ENCODE measurements around the gene KRTAP9-2. TPM values are rescaled to one million over a fixed set of nuclear protein-coding genes. Genes with fewer than 3 reads are reported as not detected.

Gene KRTAP9-2
- total RNA-seq, 1 experiment from 2014 or later, result not detected

DNA sequence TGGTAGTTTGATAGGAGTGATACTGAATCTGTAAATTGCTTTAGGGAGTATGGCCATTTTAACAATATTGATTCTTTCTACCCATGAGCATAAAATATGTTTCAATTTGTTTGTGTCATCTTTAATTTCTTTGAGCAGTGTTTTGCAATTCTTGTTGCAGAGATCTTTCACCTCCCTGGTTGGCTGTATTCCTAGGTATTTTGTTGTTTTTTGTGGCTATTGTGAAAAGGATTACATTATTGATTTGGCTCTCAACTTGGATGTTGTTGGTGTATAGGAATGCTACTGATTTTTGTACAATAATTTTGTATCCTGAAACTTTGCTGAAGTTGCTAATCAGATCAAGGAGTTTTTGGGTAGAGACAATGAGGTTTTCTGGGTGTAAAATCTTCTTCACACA is 32.0 kb downstream of the KRTAP9-2 start (continued):
- TF ChIP-seq, protein P1, sequence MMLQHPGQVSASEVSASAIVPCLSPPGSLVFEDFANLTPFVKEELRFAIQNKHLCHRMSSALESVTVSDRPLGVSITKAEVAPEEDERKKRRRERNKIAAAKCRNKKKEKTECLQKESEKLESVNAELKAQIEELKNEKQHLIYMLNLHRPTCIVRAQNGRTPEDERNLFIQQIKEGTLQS (IDR thresholded peaks at IDR 0.05), result no peak

DNA sequence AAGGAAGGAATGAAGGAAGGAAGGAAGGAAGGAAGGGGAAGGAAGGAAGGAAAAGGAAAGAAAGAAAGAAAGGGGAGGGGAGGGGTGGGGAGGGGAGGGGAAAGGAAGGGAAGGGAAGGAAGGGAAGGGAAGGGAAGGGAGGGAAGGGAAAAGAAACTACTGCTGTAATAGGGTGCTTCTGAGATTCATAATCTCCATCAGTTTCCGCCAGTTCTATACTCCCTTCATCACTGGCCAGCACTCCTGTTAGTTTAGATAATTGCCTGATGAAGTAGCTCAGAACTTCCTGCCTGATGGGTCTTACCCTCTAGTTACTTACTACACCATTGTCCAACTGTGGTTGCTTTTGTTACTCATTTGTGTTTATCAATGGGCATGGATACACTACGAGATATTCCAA is 36.8 kb downstream of the KRTAP9-2 start:
- ChIA-PET CTCF (no interaction called here), RAD21 (ENCODE audit: low non-redundant PET in 1 of 2, low total read pairs in 2 of 2, uncharacterized antibody in 2 of 2, unreplicated experiment in 2 of 2) (no interaction called here), POLR2A (no interaction called here)
- no peak overlapping the region for H3K27ac ChIP-seq (ENCODE audit: low read depth, low read length)
- no peak for TF ChIP-seq EGR1 (IDR thresholded peaks at IDR 0.05; ENCODE audit: low read depth)
- no peak for TF ChIP-seq YY1 (IDR thresholded peaks at IDR 0.05; ENCODE audit: extremely low read depth, insufficient replicate concordance, low read depth, low read length)
- no peaks in the 10 kb centered on the region for H4K20me1 ChIP-seq (ENCODE audit: insufficient read depth)
- no peak overlapping the region for H3K4me3 ChIP-seq (replicated peaks in 1 of 2; ENCODE audit: low read depth in 1 of 2, low read length in 2 of 2)
- H3K4me1 ChIP-seq (ENCODE audit: control insufficient read depth in 1 of 2, insufficient read depth in 2 of 2, low read length in 2 of 2), result no peaks in the 10 kb centered on the region
- BruUV-seq (replicated peaks), result no TSS peak
- no peaks in the 10 kb centered on the region for H3K27me3 ChIP-seq (ENCODE audit: insufficient read depth, low read length)
- H2AFZ ChIP-seq (ENCODE audit: low read depth, low read length, poor library complexity, severe bottlenecking), result no peak overlapping the region
- no peaks in the 10 kb centered on the region for H3K36me3 ChIP-seq (ENCODE audit: control insufficient read depth in 1 of 2, insufficient read depth in 2 of 2, low read length in 2 of 2)
- no peak for ATAC-seq
- H3K79me2 ChIP-seq (ENCODE audit: insufficient read depth, low read length), result no peaks in the 10 kb centered on the region
- H3K4me2 ChIP-seq (ENCODE audit: low read length), result no peak overlapping the region
- no peaks in the 10 kb centered on the region for H3K9me2 ChIP-seq (ENCODE audit: insufficient read depth)
- intact Hi-C loops (cut with micrococcal nuclease), result no loop called here
- DNase-seq (ENCODE audit: low read depth, low spot score), result no peak
- no peak overlapping the region for H3K9ac ChIP-seq (ENCODE audit: low read length)
- H3K9me3 ChIP-seq (ENCODE audit: control insufficient read depth in 1 of 2, insufficient read depth in 1 of 2, low read depth in 1 of 2, low read length in 2 of 2), result no peaks in the 10 kb centered on the region

DNA sequence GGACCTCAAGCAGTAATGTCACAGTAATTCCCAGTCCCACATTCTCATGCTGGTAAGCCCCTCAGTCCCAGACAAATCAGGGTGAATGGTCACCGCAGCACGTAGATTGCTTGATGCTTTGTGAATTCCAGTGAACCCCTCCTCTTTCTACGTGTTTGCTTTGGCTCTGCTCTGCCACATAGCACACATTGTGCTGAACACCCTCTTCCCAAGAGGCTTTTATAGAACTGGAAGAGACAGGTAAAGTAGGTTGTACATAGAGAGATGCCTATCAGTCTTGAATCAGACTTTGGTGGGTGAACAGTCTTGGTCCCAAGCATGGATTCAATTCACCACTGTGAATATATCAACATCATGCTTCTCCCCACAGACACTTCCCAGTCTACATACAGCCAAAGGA is 38.2 kb downstream of the KRTAP9-2 start:
- BruUV-seq (replicated peaks), result no TSS peak
- Histone ChIP-seq H3K27me3 (ENCODE audit: insufficient read depth, low read length) (no peaks in the 10 kb centered on the region), H3K9me2 (ENCODE audit: insufficient read depth) (no peaks in the 10 kb centered on the region), H3K4me1 (ENCODE audit: control insufficient read depth in 1 of 2, insufficient read depth in 2 of 2, low read length in 2 of 2) (no peaks in the 10 kb centered on the region), H3K36me3 (ENCODE audit: control insufficient read depth in 1 of 2, insufficient read depth in 2 of 2, low read length in 2 of 2) (no peaks in the 10 kb centered on the region), H3K9me3 (ENCODE audit: control insufficient read depth in 1 of 2, insufficient read depth in 1 of 2, low read depth in 1 of 2, low read length in 2 of 2) (no peaks in the 10 kb centered on the region), H3K27ac (ENCODE audit: low read depth, low read length) (no peak overlapping the region), H4K20me1 (ENCODE audit: insufficient read depth) (no peaks in the 10 kb centered on the region), H3K9ac (ENCODE audit: low read length) (no peak overlapping the region), H3K4me3 (replicated peaks in 1 of 2; ENCODE audit: low read depth in 1 of 2, low read length in 2 of 2) (no peak overlapping the region), H3K4me2 (ENCODE audit: low read length) (no peak overlapping the region), H2AFZ (ENCODE audit: low read depth, low read length, poor library complexity, severe bottlenecking) (no peak overlapping the region), H3K79me2 (ENCODE audit: insufficient read depth, low read length) (no peaks in the 10 kb centered on the region)
- ChIA-PET CTCF (no interaction called here), RAD21 (ENCODE audit: low non-redundant PET in 1 of 2, low total read pairs in 2 of 2, uncharacterized antibody in 2 of 2, unreplicated experiment in 2 of 2) (no interaction called here), POLR2A (no interaction called here)
- DNase-seq (ENCODE audit: low read depth, low spot score) (no peak), ATAC-seq (no peak)
- intact Hi-C loops (cut with micrococcal nuclease), result loop anchor here (1.0 kb wide), 1 partner anchor 12 kb away; no protein-coding TSS in a partner anchor
- TF ChIP-seq, protein P2, sequence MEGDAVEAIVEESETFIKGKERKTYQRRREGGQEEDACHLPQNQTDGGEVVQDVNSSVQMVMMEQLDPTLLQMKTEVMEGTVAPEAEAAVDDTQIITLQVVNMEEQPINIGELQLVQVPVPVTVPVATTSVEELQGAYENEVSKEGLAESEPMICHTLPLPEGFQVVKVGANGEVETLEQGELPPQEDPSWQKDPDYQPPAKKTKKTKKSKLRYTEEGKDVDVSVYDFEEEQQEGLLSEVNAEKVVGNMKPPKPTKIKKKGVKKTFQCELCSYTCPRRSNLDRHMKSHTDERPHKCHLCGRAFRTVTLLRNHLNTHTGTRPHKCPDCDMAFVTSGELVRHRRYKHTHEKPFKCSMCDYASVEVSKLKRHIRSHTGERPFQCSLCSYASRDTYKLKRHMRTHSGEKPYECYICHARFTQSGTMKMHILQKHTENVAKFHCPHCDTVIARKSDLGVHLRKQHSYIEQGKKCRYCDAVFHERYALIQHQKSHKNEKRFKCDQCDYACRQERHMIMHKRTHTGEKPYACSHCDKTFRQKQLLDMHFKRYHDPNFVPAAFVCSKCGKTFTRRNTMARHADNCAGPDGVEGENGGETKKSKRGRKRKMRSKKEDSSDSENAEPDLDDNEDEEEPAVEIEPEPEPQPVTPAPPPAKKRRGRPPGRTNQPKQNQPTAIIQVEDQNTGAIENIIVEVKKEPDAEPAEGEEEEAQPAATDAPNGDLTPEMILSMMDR (IDR thresholded peaks at IDR 0.05 in 2 of 3, conservative IDR thresholded peaks at IDR 0.05 in 1 of 3; ENCODE audit: borderline replicate concordance in 1 of 3, insufficient read depth in 1 of 3, low read depth in 2 of 3, low read length in 2 of 3), result no peak
- TF ChIP-seq EZH2phosphoT487 (IDR thresholded peaks at IDR 0.05; ENCODE audit: borderline replicate concordance) (no peak), CBX3 (IDR thresholded peaks at IDR 0.05; ENCODE audit: low read depth) (no peak), POLR2AphosphoS5 (IDR thresholded peaks at IDR 0.05; ENCODE audit: low read depth, low read length) (no peak), POLR2A (IDR thresholded peaks at IDR 0.05; ENCODE audit: borderline replicate concordance, extremely low read depth, insufficient read depth, insufficient read length) (no peak), FOSL1 (IDR thresholded peaks at IDR 0.05; ENCODE audit: low read depth) (no peak), ZFX (IDR thresholded peaks at IDR 0.05) (no peak), EGR1 (IDR thresholded peaks at IDR 0.05; ENCODE audit: low read depth) (no peak), SIN3A (IDR thresholded peaks at IDR 0.05; ENCODE audit: low read depth) (no peak), RAD21 (IDR thresholded peaks at IDR 0.05; ENCODE audit: low read depth) (no peak)
- TF ChIP-seq, protein P3, sequence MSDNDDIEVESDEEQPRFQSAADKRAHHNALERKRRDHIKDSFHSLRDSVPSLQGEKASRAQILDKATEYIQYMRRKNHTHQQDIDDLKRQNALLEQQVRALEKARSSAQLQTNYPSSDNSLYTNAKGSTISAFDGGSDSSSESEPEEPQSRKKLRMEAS (IDR thresholded peaks at IDR 0.05), result no peak

All from HCT116 (cell line).